K562 (cell line): ENCODE results near the gene HSPA2.

Experiments used
- CTCF ChIP-seq, 3 experiments: IDR thresholded peaks in 2 of 3; conservative IDR thresholded peaks in 1 of 3; 2 replicates each; pipeline ENCODE4 v1.5.1; 2011 to 2012; ENCODE audit warnings: low read length in 3 of 3, mild to moderate bottlenecking in 3 of 3, control low read depth in 2 of 3, improper control_type of control experiment in 1 of 3, inconsistent platforms in 1 of 3, low read depth in 1 of 3, mixed read lengths in 1 of 3, moderate library complexity in 1 of 3; ENCODE audit not compliant: insufficient read depth in 2 of 3
- POLR2G ChIP-seq: fragments of 200-400 bp; formaldehyde crosslinking; IDR thresholded peaks from 2 replicates; pipeline ENCODE4 v1.6.1; 2017; ENCODE audit warnings: low read depth, mild to moderate bottlenecking, antibody characterized with exemption, low read length, moderate library complexity
- RBM25 ChIP-seq: fragments of 200-400 bp; formaldehyde crosslinking; IDR thresholded peaks from 2 replicates; pipeline ENCODE4 v1.6.1; 2018; ENCODE audit warnings: low read length, low read depth, moderate library complexity; ENCODE audit not compliant: severe bottlenecking

- no peak for TF ChIP-seq POLR2G
- TF ChIP-seq RBM25: no peak
- no peak for TF ChIP-seq CTCF (IDR thresholded peaks at IDR 0.05 in 2 of 3, conservative IDR thresholded peaks at IDR 0.05 in 1 of 3; ENCODE audit: insufficient read depth in 2 of 3, low read depth in 1 of 3, low read length in 3 of 3)
These were observed 28.6 kb downstream of the HSPA2 start for GRCh38 chr14:64569138-64569631.
